Muscle layer of duodenum (tissue), 2 donors: ENCODE data around the gene ZGLP1.
A peak's percentile ranks its signal among the peaks of the same experiment; 100 is the strongest.

Experiments used
- H3K27ac ChIP-seq: one replicate; pipeline ENCODE4 v1.7.0; 2013; ENCODE audit warnings: mild to moderate bottlenecking, low read length
- H3K27me3 ChIP-seq: one replicate; pipeline ENCODE4 v1.7.0; 2013; ENCODE audit warnings: low read depth, mild to moderate bottlenecking, control low read depth, low read length
- H3K36me3 ChIP-seq, 2 donors: one replicate each; pipeline ENCODE4 v1.7.0; 2013; ENCODE audit warnings: low read length in 2 of 2, control low read depth in 1 of 2, mild to moderate bottlenecking in 1 of 2; ENCODE audit not compliant: insufficient read depth in 2 of 2, control insufficient read depth in 1 of 2
- H3K4me1 ChIP-seq, 2 donors: one replicate each; pipeline ENCODE4 v1.7.0; 2013; ENCODE audit warnings: low read length in 2 of 2, mild to moderate bottlenecking in 2 of 2, control low read depth in 1 of 2, moderate library complexity in 1 of 2; ENCODE audit not compliant: insufficient read depth in 2 of 2, control insufficient read depth in 1 of 2
- H3K4me3 ChIP-seq, 2 donors: one replicate each; pipeline ENCODE4 v1.7.0; 2013; ENCODE audit warnings: low read length in 2 of 2, low read depth in 1 of 2, mild to moderate bottlenecking in 1 of 2
- H3K9me3 ChIP-seq, 2 donors: one replicate each; pipeline ENCODE4 v1.7.0; 2013; ENCODE audit warnings: low read length in 2 of 2, control low read depth in 1 of 2, mild to moderate bottlenecking in 1 of 2; ENCODE audit not compliant: control insufficient read depth in 1 of 2
- donor health status: healthy.

ZGLP1 gene

GRCh38 chr19:10269333-10270179, 40.1 kb downstream of the ZGLP1 start:
- peak overlapping the region; percentile 77 for H3K27ac ChIP-seq
- H3K4me3 ChIP-seq = peak overlapping the region; percentile 48 to 62
- peaks cover 6% of the 10 kb centered on the region for H3K27me3 ChIP-seq

GRCh38 chr19:10268071-10268470, 41.5 kb downstream of the ZGLP1 start:
- H3K27me3 ChIP-seq = peaks cover 6% of the 10 kb centered on the region
- H3K4me3 ChIP-seq = no peak overlapping the region
- peaks cover 0 to 5% of the 10 kb centered on the region in 2 donors for H3K4me1 ChIP-seq
- no peaks in the 10 kb centered on the region for H3K36me3 ChIP-seq
- H3K9me3 ChIP-seq = no peaks in the 10 kb centered on the region
- no peak overlapping the region for H3K27ac ChIP-seq

More at GRCh38 chr19:10269333-10270179, 40.1 kb downstream of the ZGLP1 start:
- peaks cover 0 to under 1% of the 10 kb centered on the region in 2 donors for H3K36me3 ChIP-seq
- H3K9me3 ChIP-seq = no peaks in the 10 kb centered on the region
- H3K4me1 ChIP-seq = peaks cover 0 to 5% of the 10 kb centered on the region in 2 donors

GRCh38 chr19:10266706-10267105, 42.9 kb downstream of the ZGLP1 start:
- Histone ChIP-seq H3K27ac (no peak overlapping the region), H3K4me1 (peaks cover 0 to 5% of the 10 kb centered on the region in 2 donors), H3K36me3 (no peaks in the 10 kb centered on the region), H3K9me3 (no peaks in the 10 kb centered on the region), H3K27me3 (peaks cover 6% of the 10 kb centered on the region), H3K4me3 (no peak overlapping the region)

- H3K4me1 ChIP-seq = no peaks in the 10 kb centered on the region
- no peaks in the 10 kb centered on the region for H3K27me3 ChIP-seq
- H3K27ac ChIP-seq = no peak overlapping the region
- no peak overlapping the region for H3K4me3 ChIP-seq
- H3K36me3 ChIP-seq = peaks cover 8 to 15% of the 10 kb centered on the region in 2 donors
- H3K9me3 ChIP-seq = no peaks in the 10 kb centered on the region
Measured at GRCh38 chr19:10262771-10263170, 46.8 kb downstream of the ZGLP1 start.

GRCh38 chr19:10260141-10260584, 49.5 kb downstream of the ZGLP1 start:
- Histone ChIP-seq H3K27me3 (no peaks in the 10 kb centered on the region), H3K4me1 (no peaks in the 10 kb centered on the region), H3K36me3 (peaks cover 20 to 39% of the 10 kb centered on the region in 2 donors), H3K27ac (no peak overlapping the region), H3K9me3 (no peaks in the 10 kb centered on the region), H3K4me3 (no peak overlapping the region)

GRCh38 chr19:10259162-10259905, 50.3 kb downstream of the ZGLP1 start:
- H3K27ac ChIP-seq = no peak overlapping the region
- H3K36me3 ChIP-seq = peaks cover 24 to 48% of the 10 kb centered on the region in 2 donors
- H3K27me3 ChIP-seq = no peaks in the 10 kb centered on the region

GRCh38 chr19:10258080-10258710, 51.4 kb downstream of the ZGLP1 start:
- H3K27ac ChIP-seq = no peak overlapping the region
- H3K36me3 ChIP-seq = peaks cover 24 to 52% of the 10 kb centered on the region in 2 donors
- H3K4me3 ChIP-seq = no peak overlapping the region
- no peaks in the 10 kb centered on the region for H3K27me3 ChIP-seq
- H3K4me1 ChIP-seq = peaks cover 0 to under 1% of the 10 kb centered on the region in 2 donors
- H3K9me3 ChIP-seq = no peaks in the 10 kb centered on the region

More at GRCh38 chr19:10259162-10259905, 50.3 kb downstream of the ZGLP1 start:
- H3K9me3 ChIP-seq = no peaks in the 10 kb centered on the region
- no peaks in the 10 kb centered on the region for H3K4me1 ChIP-seq
- no peak overlapping the region for H3K4me3 ChIP-seq

- Histone ChIP-seq H3K9me3 (no peaks in the 10 kb centered on the region), H3K27me3 (no peaks in the 10 kb centered on the region), H3K27ac (no peak overlapping the region), H3K4me1 (peaks cover 0 to 10% of the 10 kb centered on the region in 2 donors), H3K36me3 (peaks cover 24 to 52% of the 10 kb centered on the region in 2 donors), H3K4me3 (no peak overlapping the region)
Measured at GRCh38 chr19:10256970-10257615, 52.5 kb downstream of the ZGLP1 start.

GRCh38 chr19:10256551-10256950, 53.1 kb downstream of the ZGLP1 start:
- Histone ChIP-seq H3K4me1 (peaks cover 0 to 10% of the 10 kb centered on the region in 2 donors), H3K27me3 (no peaks in the 10 kb centered on the region), H3K27ac (no peak overlapping the region), H3K4me3 (no peak overlapping the region), H3K36me3 (peaks cover 24 to 52% of the 10 kb centered on the region in 2 donors), H3K9me3 (no peaks in the 10 kb centered on the region)

- H3K36me3 ChIP-seq = peaks cover 24 to 52% of the 10 kb centered on the region in 2 donors
- no peak overlapping the region for H3K27ac ChIP-seq
- no peak overlapping the region for H3K4me3 ChIP-seq
- peaks cover 0 to 15% of the 10 kb centered on the region in 2 donors for H3K4me1 ChIP-seq
- H3K9me3 ChIP-seq = no peaks in the 10 kb centered on the region
- H3K27me3 ChIP-seq = no peaks in the 10 kb centered on the region
Measured at GRCh38 chr19:10255358-10255757, 54.3 kb downstream of the ZGLP1 start.
